Central memory CD4-positive, alpha-beta T cell (primary cell): ENCODE results near the gene MNAT1.
"Not testable (repeated sequence)": the region's sequence is repeated elsewhere in the genome, so short reads cannot be mapped to it uniquely, and the experiment has no call there.

Experiments
- DNase-seq: peaks from one replicate; pipeline ENCODE4 v3.0.0; 2022

MNAT1 gene

DNA sequence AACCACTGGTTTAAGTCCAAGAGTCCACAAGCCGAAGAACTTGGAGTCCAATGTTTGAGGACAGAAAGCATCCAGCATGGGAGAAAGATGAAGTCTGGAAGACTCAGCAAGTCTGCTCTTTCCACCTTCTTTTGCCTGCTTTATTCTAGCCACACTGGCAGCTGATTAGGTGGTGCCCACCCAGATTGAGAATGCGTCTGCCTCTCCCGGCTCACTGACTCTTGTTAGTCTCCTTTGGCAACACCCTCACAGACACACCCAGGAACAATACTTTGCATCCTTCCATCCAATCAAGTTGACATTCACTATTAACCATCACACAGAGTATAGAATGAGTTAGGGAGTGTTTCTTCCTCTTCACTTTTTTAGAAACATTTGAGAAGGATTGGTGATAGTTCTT, 156.1 kb downstream of the MNAT1 start:
- DNase-seq: not testable (repeated sequence)

DNA sequence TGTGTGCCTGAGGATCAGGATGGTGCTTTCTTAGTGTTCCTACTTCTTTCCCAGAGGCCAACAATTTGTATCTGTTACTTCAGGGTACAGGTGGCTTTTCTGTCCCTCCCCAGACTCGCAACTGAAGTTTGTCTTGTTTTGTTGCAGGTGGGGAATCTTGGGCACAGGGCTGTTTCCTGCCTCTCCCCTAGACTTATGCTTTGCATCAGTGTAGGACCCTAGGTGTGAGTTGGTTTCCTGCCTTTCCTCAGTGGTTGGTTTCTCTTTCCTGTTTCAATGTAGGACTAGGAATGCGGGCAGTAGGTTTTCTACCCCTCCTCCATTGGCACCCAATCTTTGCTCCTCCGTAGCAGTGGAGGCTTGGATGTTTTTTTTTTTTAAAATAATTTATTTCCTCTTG, 159.3 kb downstream of the MNAT1 start:
- DNase-seq: no peak

DNA sequence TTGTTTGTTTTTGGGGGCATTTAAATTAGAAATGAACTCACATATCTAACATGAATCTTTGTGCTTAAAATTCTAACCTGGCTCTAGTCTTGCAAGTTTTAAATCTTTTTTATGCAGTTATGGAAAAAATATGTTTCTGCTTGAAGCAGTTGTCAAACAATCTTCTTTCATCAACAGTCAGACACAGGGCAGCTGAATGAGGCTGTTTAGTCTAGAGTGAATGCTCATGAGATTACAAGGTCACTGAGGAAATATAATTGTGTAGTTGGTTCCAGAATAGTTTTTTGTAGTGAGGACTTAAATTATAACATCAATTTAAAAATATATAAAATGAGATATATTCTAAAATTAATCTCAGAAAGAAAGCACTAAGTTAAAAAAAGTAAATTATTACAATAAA, 169.8 kb downstream of the MNAT1 start:
- DNase-seq: no peak

GRCh38 chr14:60905923-60906322, 171.4 kb downstream of the MNAT1 start:
- DNase-seq: no peak

DNA sequence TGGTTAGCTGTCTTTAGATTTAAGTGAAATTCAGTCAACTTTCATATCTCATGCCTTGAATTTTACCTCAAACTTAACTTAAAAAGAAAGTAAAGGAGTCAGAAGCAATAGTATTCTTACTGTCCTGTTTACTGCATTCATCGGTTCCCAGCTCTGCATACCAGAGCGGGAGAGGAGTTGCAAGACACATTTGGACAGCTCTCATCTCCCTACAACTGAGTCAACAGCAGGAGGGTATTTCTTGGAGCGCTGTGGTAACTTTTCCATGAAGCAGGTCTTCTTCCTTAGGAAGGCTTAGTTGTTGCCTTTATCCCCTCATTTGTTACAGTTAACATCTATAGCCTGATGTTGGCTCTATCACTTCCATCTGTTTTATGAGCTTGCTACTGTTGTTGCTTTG, 181.2 kb downstream of the MNAT1 start:
- DNase-seq: no peak

DNA sequence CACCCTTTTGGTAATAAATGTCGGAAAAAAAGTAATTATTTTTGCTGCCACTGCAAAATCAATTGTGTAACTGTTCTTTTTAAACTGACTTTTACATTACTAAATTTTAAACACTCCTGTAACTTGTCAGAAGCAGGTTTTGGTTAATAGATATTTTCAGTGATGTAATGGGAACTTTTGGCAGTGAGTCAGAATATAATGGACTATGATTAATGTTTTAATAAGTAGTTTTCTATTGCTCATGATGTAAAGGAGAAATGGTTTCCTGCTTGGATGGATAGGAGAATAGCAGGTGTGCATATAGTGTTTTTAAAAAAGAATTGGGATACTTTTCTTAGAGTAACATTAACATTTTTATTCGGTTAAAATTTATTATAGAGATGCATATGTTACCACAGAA, 187.5 kb downstream of the MNAT1 start:
- DNase-seq: no peak

- no peak for DNase-seq
These were observed 190.7 kb downstream of the MNAT1 start for GRCh38 chr14:60925286-60925685.

- DNase-seq: no peak
These were observed 191.4 kb downstream of the MNAT1 start for GRCh38 chr14:60926002-60926401.

DNA sequence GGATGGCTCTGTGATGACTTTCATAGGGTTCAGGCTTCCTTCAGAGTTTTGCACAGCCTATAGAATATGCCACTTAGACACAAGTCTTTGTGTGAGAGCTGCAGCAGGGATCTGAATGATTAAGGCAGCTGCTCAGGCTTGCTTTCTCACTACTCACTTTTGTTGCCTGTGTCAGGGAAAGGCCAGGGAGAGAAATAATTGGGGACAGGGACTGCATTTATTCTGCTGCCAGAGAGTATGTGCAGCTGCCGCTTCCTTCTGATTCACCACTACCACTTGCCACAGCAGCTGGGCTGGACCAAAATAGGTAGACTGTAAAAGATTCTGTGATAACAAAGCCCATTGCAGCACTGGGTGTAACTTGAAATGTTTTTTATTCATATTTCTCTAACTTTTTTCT, 196.7 kb downstream of the MNAT1 start:
- DNase-seq: no peak

GRCh38 chr14:60933920-60934655, 199.5 kb downstream of the MNAT1 start:
- no peak for DNase-seq

DNA sequence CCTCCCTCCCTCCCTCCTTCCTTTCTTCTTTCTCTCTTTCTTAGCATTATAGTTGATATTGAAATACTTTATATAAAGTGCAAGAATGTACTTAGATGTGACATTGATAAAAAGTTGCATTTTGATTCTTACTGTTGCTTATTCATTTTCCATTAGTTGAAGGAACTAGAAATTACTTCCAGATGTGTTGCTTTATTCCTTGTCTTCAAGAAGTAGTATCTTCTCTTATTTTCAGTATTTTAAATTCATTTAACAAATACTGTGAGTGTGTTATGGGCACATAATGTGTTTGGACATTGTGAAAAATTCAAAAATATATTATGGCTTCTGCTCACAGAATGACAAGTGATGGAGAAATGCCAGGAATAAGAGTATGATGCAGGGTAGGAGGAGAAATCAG, 200.8 kb downstream of the MNAT1 start:
- DNase-seq: no peak

- no peak for DNase-seq
These were observed 209.1 kb downstream of the MNAT1 start for GRCh38 chr14:60943637-60944032.

GRCh38 chr14:60944204-60944603, 209.6 kb downstream of the MNAT1 start:
- DNase-seq: no peak

DNA sequence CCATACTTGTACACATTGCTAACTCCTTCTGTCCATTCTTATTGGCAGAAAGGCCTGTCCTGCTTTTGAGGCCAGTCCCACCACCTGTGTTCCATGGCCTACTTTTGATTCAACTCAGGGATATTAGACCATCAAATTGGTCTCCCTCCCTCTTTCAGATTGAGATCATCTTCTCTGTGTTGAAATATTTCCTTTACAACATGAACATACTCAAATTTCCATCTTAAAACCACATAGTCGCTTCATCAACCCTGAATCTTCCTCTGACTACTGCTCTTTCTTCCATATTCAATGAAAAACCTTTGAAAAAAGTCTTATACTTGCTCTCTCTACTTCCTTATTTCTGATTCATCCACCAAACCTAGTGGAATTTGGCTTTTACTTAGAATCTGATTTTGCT, 211.4 kb downstream of the MNAT1 start:
- DNase-seq: no peak

DNA sequence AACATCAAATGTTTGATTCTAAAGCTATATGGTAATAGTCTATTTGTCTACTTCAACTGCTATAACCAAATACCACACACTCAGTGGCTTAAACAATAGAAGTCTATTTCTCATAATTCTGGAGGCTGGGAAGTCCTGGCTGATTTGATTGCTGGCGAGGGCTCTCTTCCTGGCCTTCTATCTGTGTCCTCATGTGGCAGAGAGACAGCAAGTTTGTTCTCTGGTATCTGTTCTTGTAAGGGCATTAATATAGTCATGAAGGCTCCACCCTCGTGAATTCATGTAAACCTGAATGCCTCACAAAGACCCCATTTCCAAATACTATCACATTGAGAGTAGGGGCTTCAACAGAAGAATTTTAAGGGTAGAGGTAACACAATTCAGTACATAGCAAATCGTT, 212.2 kb downstream of the MNAT1 start:
- no peak for DNase-seq

DNA sequence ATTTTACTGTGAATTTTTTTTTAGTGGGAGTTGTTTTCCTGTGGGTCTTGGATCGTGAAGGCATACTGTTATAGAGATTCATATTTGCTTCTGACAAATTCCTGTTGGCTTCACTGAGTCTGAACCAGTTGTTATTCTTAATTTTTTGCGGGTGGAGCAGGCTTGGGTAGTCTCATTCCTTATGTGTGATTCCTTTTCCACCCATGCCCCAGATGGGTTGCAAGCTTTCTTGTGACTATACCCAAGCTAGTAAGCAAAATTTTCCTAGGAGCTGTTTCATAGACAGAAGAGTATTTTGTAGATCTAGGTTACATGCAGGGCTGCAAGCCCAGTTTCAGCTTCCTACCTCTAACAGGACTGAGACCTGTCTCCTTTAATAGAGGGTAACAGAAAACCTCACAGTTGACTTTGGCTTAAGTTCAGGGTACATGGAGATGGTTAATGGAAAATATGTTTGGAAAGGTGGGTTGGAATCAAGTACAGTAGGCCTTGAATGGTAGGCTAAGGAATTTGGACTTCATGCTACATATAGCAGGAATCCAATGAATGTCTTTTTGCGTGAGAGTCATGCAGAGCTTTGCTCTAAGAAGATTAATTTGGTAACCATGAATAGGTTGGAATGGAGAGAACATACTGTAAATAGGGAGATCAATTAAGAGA, 217.3 kb downstream of the MNAT1 start:
- no peak for DNase-seq

DNA sequence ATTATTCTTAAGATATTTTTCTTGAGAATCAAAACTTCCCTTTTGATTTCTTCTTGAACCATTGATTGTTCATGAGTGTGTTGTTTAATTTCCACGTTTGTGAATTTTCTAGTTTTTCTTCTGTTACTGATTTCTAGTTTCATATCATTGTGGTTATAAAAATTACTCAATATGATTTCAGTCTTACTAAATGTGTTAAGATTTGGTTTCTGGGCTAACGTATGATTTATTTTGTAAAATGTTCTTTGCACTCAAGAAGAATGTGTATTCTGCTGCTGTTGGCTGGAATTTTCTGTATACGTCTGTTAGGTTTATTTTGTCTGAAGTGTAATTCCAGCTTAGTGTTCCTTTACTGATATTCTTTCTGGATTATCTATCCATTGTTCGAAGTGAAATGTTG, 221.6 kb downstream of the MNAT1 start:
- DNase-seq: no peak

- no peak for DNase-seq
These were observed 222.1 kb downstream of the MNAT1 start for GRCh38 chr14:60956632-60957031.

DNA sequence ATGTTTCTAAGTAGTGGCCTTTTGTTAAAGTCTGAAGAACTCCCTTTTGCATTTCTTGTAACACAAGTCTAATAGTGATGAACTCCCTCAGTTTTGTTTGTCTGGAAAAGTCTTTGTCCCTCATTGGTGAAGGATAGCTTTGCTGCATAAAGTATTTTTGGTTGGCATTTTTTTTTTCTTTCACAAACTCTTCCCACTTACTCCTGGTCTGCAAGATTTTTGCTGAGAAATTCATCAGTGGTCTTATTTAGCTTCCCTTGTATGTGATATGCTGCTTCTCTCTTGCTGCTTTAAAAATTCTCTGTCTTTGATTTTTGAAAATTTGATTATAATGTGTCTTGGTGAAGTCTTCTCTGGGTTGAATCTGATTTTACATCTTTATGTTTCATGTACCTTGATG, 223.6 kb downstream of the MNAT1 start:
- DNase-seq: no peak

DNA sequence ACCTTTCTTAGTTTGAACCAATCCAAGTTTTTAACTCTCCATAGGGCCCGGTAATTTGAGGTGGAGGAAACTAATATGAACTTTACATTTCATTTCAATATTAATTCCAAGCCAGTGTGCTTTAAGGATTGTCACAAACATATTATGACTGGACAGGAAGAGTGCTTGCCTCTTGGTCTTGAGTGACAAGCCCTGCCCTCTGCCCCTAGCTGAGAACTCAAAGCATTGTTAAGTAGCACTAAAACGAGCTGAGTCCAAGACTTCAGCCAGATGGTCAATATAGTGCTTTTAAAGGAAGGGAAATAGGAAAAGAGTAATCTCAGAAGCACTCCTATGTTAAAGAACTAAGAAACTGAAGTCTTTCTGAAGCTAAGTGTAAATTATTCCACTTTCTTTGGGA, 229.2 kb downstream of the MNAT1 start:
- no peak for DNase-seq

GRCh38 chr14:60964904-60965303, 230.3 kb downstream of the MNAT1 start:
- DNase-seq: no peak

DNA sequence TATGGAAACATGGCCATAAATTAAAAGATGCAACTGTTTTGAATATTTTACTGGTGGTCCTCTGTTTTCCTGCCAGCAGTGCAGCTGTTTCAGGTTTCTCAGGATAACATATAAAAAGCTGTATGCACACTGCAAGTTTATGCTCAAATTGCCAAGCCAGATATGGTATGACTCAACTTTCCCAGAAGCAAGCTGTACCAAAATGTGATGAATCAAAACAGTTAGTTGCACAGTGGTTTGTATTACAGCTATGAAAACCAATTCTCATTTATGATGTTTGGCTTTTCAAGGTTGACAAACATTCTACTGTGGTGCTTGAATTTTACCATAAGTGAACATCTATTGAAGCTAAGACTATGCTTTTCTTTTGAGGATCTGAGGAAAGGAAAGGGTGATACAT, 230.8 kb downstream of the MNAT1 start:
- DNase-seq: no peak

DNA sequence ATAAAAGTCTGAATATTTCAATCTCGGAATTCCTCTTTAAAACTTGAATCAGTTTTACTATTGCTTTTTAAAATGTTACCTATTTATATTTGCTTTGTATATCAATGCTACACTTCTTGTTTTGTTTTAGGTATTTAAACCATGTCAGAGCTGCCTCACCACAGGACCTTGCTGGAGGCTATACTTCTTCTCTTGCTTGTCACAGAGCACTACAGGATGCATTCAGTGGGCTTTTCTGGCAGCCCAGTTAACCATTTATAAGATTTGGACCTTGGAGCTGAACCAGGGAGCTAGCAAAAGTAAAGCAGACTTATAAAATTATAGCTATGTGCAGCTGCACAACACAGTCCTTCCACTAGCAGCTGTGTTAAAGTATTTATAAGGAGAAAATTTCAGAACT, 233.5 kb downstream of the MNAT1 start:
- no peak for DNase-seq

DNA sequence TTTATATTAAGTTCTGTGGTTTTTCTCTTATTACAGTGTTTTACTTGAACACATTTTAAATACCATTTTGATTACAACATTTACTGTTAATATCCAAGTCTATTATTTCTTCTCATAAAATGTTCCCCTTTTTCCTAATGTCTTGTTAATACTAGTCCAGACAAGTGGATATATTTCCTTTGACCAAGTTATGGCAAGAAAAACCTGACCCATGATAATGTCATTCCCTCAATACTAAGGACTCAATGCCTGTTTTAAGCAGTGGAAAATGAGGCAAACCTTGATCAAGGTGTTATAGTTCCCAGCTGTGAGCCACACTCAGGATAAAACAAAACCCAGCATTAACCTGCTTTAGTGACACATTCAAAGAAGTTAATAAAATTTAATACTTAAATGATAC, 234.1 kb downstream of the MNAT1 start:
- DNase-seq: no peak

DNA sequence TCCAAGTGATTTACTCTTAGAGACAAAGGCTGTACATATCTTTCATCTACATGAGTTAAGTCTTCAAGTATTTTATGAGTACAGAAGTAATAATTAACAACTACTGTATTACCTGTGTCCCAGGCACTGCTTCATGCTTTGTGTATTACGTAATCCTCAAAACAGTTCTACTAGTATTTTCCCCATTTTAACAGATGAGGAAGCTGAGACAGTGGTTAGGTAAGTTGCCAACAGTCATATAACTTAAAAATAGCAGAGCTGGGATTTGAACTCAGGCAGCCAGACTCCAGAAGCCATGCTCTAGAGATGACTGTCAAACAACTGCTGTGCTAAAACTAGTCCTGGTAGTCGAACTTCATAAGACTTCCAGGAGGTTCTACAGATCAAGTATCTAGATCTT, 235.6 kb downstream of the MNAT1 start:
- DNase-seq: no peak
